WI38 (cell line): ENCODE measurements around the gene UCHL5.
"Not testable (repeated sequence)": the region's sequence is repeated elsewhere in the genome, so short reads cannot be mapped to it uniquely, and the experiment has no call there.

Source experiments
- H3K4me3 ChIP-seq: 2 replicates; pipeline ENCODE4 v1.5.1; 2011; ENCODE audit warnings: low read depth, mild to moderate bottlenecking, control low read depth, low read length
- CTCF ChIP-seq: IDR thresholded peaks from 2 replicates; pipeline ENCODE4 v1.5.1; 2012; ENCODE audit warnings: low read depth, mild to moderate bottlenecking, control low read depth, low read length

The UCHL5 gene

GRCh38 chr1:193009501-193009900 is 49.7 kb downstream of the UCHL5 start:
- H3K4me3 ChIP-seq, result no peak overlapping the region
- no peak for TF ChIP-seq CTCF

- no peak for TF ChIP-seq CTCF
- no peak overlapping the region for H3K4me3 ChIP-seq
These were observed 53.4 kb downstream of the UCHL5 start for GRCh38 chr1:193005785-193006184.

GRCh38 chr1:192998536-192998935 is 60.6 kb downstream of the UCHL5 start:
- no peak overlapping the region for H3K4me3 ChIP-seq
- no peak; the same call in 1 of the 2 replicates for TF ChIP-seq CTCF

GRCh38 chr1:192994141-192994540 is 65.0 kb downstream of the UCHL5 start:
- H3K4me3 ChIP-seq, result no peak overlapping the region

GRCh38 chr1:192993426-192994085 is 65.6 kb downstream of the UCHL5 start:
- TF ChIP-seq CTCF, result no peak
- H3K4me3 ChIP-seq, result no peak overlapping the region

More at GRCh38 chr1:192994141-192994540, 65.0 kb downstream of the UCHL5 start:
- TF ChIP-seq CTCF, result no peak

- H3K4me3 ChIP-seq, result not testable (repeated sequence)
These were observed 72.3 kb downstream of the UCHL5 start for GRCh38 chr1:192986748-192987334.

- no peak for TF ChIP-seq CTCF
- H3K4me3 ChIP-seq, result no peak overlapping the region
These were observed 72.9 kb downstream of the UCHL5 start for GRCh38 chr1:192986110-192986747.

- no peak overlapping the region for H3K4me3 ChIP-seq
- TF ChIP-seq CTCF, result no peak
These were observed 75.1 kb downstream of the UCHL5 start for GRCh38 chr1:192984080-192984479.
